Fibroblast of villous mesenchyme (primary cell): ENCODE results near the gene MYO1E. TPM values are rescaled to one million over a fixed set of nuclear protein-coding genes. Genes with fewer than 3 reads are reported as not detected.
"Not testable (repeated sequence)": the region's sequence is repeated elsewhere in the genome, so short reads cannot be mapped to it uniquely, and the experiment has no call there.

ENCODE experiments used
- DNase-seq: peaks from one replicate; pipeline ENCODE4 v3.0.0-alpha.2; 2010; ENCODE audit warnings: low read depth
- H3K4me3 ChIP-seq: 2 replicates; pipeline ENCODE4 v1.5.1; 2011; ENCODE audit warnings: low read depth, mild to moderate bottlenecking, low read length
- CTCF ChIP-seq: IDR thresholded peaks from 2 replicates; pipeline ENCODE4 v1.5.1; 2012; ENCODE audit warnings: low read depth, mild to moderate bottlenecking, low read length; ENCODE audit not compliant: insufficient read depth
- total RNA-seq: library from RNA; depleted of rRNA; stranded (reverse); fragments of >200 nt; gene quantifications from 2 replicates; pipeline ENCODE4 v1.2.3, GENCODE V29; 2012

Gene MYO1E
- total RNA-seq, 1 donor, result 107 TPM

- no peak for TF ChIP-seq CTCF
- no peak for DNase-seq
These were observed 219.8 kb downstream of the MYO1E start for GRCh38 chr15:59152694-59153450.

GRCh38 chr15:59150185-59150584, 222.5 kb downstream of the MYO1E start:
- no peak for DNase-seq
- no peak overlapping the region for H3K4me3 ChIP-seq
- no peak for TF ChIP-seq CTCF

More at GRCh38 chr15:59152694-59153450, 219.8 kb downstream of the MYO1E start:
- no peak overlapping the region for H3K4me3 ChIP-seq

GRCh38 chr15:59148153-59148833, 224.4 kb downstream of the MYO1E start:
- peak; percentile 83 for DNase-seq
- no peak overlapping the region for H3K4me3 ChIP-seq
- TF ChIP-seq CTCF, result no peak

- no peak for TF ChIP-seq CTCF
- DNase-seq, result no peak
- H3K4me3 ChIP-seq, result no peak overlapping the region
These were observed 225.0 kb downstream of the MYO1E start for GRCh38 chr15:59147666-59148065.

- peak; percentile 26 for DNase-seq
- not testable (repeated sequence) for H3K4me3 ChIP-seq
- TF ChIP-seq CTCF, result peak; percentile 23
These were observed 228.1 kb downstream of the MYO1E start for GRCh38 chr15:59144594-59144993.

- no peak overlapping the region for H3K4me3 ChIP-seq
- TF ChIP-seq CTCF, result no peak
- DNase-seq, result no peak
These were observed 229.4 kb downstream of the MYO1E start for GRCh38 chr15:59143281-59143680.
